ENCODE data around the gene GTF2A1.

Gene GTF2A1

GRCh38 chr14:81219759-81220579, 790 bp downstream of the GTF2A1 start:
- H3K4me1 ChIP-seq (ENCODE audit: control insufficient read depth in 2 of 2, insufficient read depth in 1 of 2, low read depth in 1 of 2, low read length in 2 of 2): peaks cover 3 to 8% of the 10 kb centered on the region in 2 donors
- peak overlapping the region; percentile 89 for H3K14ac ChIP-seq (ENCODE audit: low read length)
- no peak overlapping the region for H3K4ac ChIP-seq (ENCODE audit: low read length)
- WGBS, 2 donors (ENCODE audit: extremely low coverage in 2 of 2, insufficient read length in 2 of 2, insufficient replicate concordance in 1 of 2): no CpG with 5 or more reads among the region's 84 CpGs
- peaks cover 2% of the 10 kb centered on the region for H3K79me1 ChIP-seq (ENCODE audit: low read depth, low read length)
- H3K9me3 ChIP-seq (replicated peaks in 1 of 2; ENCODE audit: control insufficient read depth in 2 of 2, insufficient read depth in 1 of 2, low read depth in 1 of 2, low read length in 2 of 2): no peaks in the 10 kb centered on the region
- peak overlapping the region; percentile 33 for H3K4me2 ChIP-seq (ENCODE audit: insufficient read depth, low read length, poor library complexity, severe bottlenecking)
- no peak overlapping the region for H2BK120ac ChIP-seq (ENCODE audit: low read depth, low read length)
- no peak for DNase-seq (ENCODE audit: low spot score)
- peak overlapping the region; percentile 97 for H2BK5ac ChIP-seq (ENCODE audit: low read length)
- H2AK5ac ChIP-seq (ENCODE audit: low read depth, low read length): no peak overlapping the region
- H4K91ac ChIP-seq (ENCODE audit: low read depth, low read length, poor library complexity): no peak overlapping the region
- H3K4me3 ChIP-seq (ENCODE audit: low read length in 2 of 2): peak overlapping the region; percentile 90 to 93
- peak overlapping the region; percentile 36 for H2AFZ ChIP-seq (ENCODE audit: low read length)
- no peak overlapping the region for H2BK12ac ChIP-seq (ENCODE audit: low read length)
- no peak overlapping the region for H4K8ac ChIP-seq (ENCODE audit: low read depth, low read length)
- H2BK15ac ChIP-seq (ENCODE audit: low read length): no peak overlapping the region
- H3K27ac ChIP-seq (replicated peaks; ENCODE audit: low read length): peak overlapping the region; percentile 95
- H3K18ac ChIP-seq (ENCODE audit: low read length): peak overlapping the region; percentile 83
- no peak overlapping the region for H3K23ac ChIP-seq (ENCODE audit: low read depth, low read length, poor library complexity)
- no peaks in the 10 kb centered on the region for H3K27me3 ChIP-seq (ENCODE audit: control insufficient read depth in 3 of 3, insufficient read depth in 3 of 3, low read depth in 1 of 3, low read length in 3 of 3)
- peaks cover 0 to 28% of the 10 kb centered on the region in 2 donors for H3K36me3 ChIP-seq (replicated peaks in 1 of 2; ENCODE audit: control insufficient read depth in 2 of 2, insufficient read depth in 2 of 2, low read length in 2 of 2)
- H3K9ac ChIP-seq (ENCODE audit: low read depth, low read length, poor library complexity): peak overlapping the region; percentile 84

- Histone ChIP-seq H2AK5ac (ENCODE audit: low read depth, low read length) (no peak overlapping the region), H3K27ac (replicated peaks; ENCODE audit: low read length) (peak overlapping the region; percentile 92), H4K8ac (ENCODE audit: low read depth, low read length) (no peak overlapping the region), H2BK12ac (ENCODE audit: low read length) (no peak overlapping the region), H2BK120ac (ENCODE audit: low read depth, low read length) (no peak overlapping the region), H3K18ac (ENCODE audit: low read length) (peak overlapping the region; percentile 61), H3K23ac (ENCODE audit: low read depth, low read length, poor library complexity) (peak overlapping the region; percentile 94), H3K4me2 (ENCODE audit: insufficient read depth, low read length, poor library complexity, severe bottlenecking) (peak overlapping the region; percentile 31), H2BK5ac (ENCODE audit: low read length) (peak overlapping the region; percentile 47), H3K4me3 (ENCODE audit: low read length in 2 of 2) (peak overlapping the region; percentile 86 to 90), H3K4me1 (ENCODE audit: control insufficient read depth in 2 of 2, insufficient read depth in 1 of 2, low read depth in 1 of 2, low read length in 2 of 2) (peaks cover 3 to 8% of the 10 kb centered on the region in 2 donors), H3K4ac (ENCODE audit: low read length) (no peak overlapping the region), H2BK15ac (ENCODE audit: low read length) (no peak overlapping the region), H3K9me3 (replicated peaks in 1 of 2; ENCODE audit: control insufficient read depth in 2 of 2, insufficient read depth in 1 of 2, low read depth in 1 of 2, low read length in 2 of 2) (no peaks in the 10 kb centered on the region), H2AFZ (ENCODE audit: low read length) (peak overlapping the region; percentile 43), H4K91ac (ENCODE audit: low read depth, low read length, poor library complexity) (no peak overlapping the region), H3K36me3 (replicated peaks in 1 of 2; ENCODE audit: control insufficient read depth in 2 of 2, insufficient read depth in 2 of 2, low read length in 2 of 2) (peaks cover 0 to 34% of the 10 kb centered on the region in 2 donors), H3K79me1 (ENCODE audit: low read depth, low read length) (peaks cover 2% of the 10 kb centered on the region), H3K9ac (ENCODE audit: low read depth, low read length, poor library complexity) (no peak overlapping the region), H3K27me3 (ENCODE audit: control insufficient read depth in 3 of 3, insufficient read depth in 3 of 3, low read depth in 1 of 3, low read length in 3 of 3) (no peaks in the 10 kb centered on the region), H3K14ac (ENCODE audit: low read length) (peak overlapping the region; percentile 47)
- DNase-seq (ENCODE audit: low spot score): peak; percentile 90
- no CpG with 5 or more reads among the region's 29 CpGs for WGBS, 2 donors (ENCODE audit: extremely low coverage in 2 of 2, insufficient read length in 2 of 2, insufficient replicate concordance in 1 of 2)
These were observed 1.5 kb downstream of the GTF2A1 start for GRCh38 chr14:81219210-81219758.

GRCh38 chr14:81211844-81212243, 8.9 kb downstream of the GTF2A1 start:
- no peaks in the 10 kb centered on the region for H3K4me1 ChIP-seq (ENCODE audit: control insufficient read depth in 2 of 2, insufficient read depth in 1 of 2, low read depth in 1 of 2, low read length in 2 of 2)
- no peak overlapping the region for H4K91ac ChIP-seq (ENCODE audit: low read depth, low read length, poor library complexity)
- H4K8ac ChIP-seq (ENCODE audit: low read depth, low read length): no peak overlapping the region
- no peak overlapping the region for H2BK120ac ChIP-seq (ENCODE audit: low read depth, low read length)
- no peak for DNase-seq (ENCODE audit: low spot score)
- no peak overlapping the region for H2AK5ac ChIP-seq (ENCODE audit: low read depth, low read length)
- no peak overlapping the region for H2BK15ac ChIP-seq (ENCODE audit: low read length)
- H3K79me1 ChIP-seq (ENCODE audit: low read depth, low read length): peaks cover 3% of the 10 kb centered on the region
- no peak overlapping the region for H3K23ac ChIP-seq (ENCODE audit: low read depth, low read length, poor library complexity)
- no peak overlapping the region for H3K4me3 ChIP-seq (ENCODE audit: low read length in 2 of 2)
- WGBS, 2 donors (ENCODE audit: extremely low coverage in 2 of 2, insufficient read length in 2 of 2, insufficient replicate concordance in 1 of 2): no CpG with 5 or more reads among the region's 2 CpGs
- no peak overlapping the region for H3K14ac ChIP-seq (ENCODE audit: low read length)
- no peak overlapping the region for H3K4ac ChIP-seq (ENCODE audit: low read length)
- H3K36me3 ChIP-seq (replicated peaks in 1 of 2; ENCODE audit: control insufficient read depth in 2 of 2, insufficient read depth in 2 of 2, low read length in 2 of 2): peaks cover 7 to 95% of the 10 kb centered on the region in 2 donors
- H3K18ac ChIP-seq (ENCODE audit: low read length): no peak overlapping the region
- H3K9me3 ChIP-seq (replicated peaks in 1 of 2; ENCODE audit: control insufficient read depth in 2 of 2, insufficient read depth in 1 of 2, low read depth in 1 of 2, low read length in 2 of 2): no peaks in the 10 kb centered on the region
- H2BK12ac ChIP-seq (ENCODE audit: low read length): no peak overlapping the region
- H2AFZ ChIP-seq (ENCODE audit: low read length): no peak overlapping the region
- H3K4me2 ChIP-seq (ENCODE audit: insufficient read depth, low read length, poor library complexity, severe bottlenecking): no peak overlapping the region
- H3K27ac ChIP-seq (replicated peaks; ENCODE audit: low read length): no peak overlapping the region
- no peak overlapping the region for H2BK5ac ChIP-seq (ENCODE audit: low read length)
- H3K27me3 ChIP-seq (ENCODE audit: control insufficient read depth in 3 of 3, insufficient read depth in 3 of 3, low read depth in 1 of 3, low read length in 3 of 3): no peaks in the 10 kb centered on the region
- H3K9ac ChIP-seq (ENCODE audit: low read depth, low read length, poor library complexity): no peak overlapping the region

GRCh38 chr14:81209167-81209836, 11.5 kb downstream of the GTF2A1 start:
- Histone ChIP-seq H4K8ac (ENCODE audit: low read depth, low read length) (no peak overlapping the region), H3K4ac (ENCODE audit: low read length) (no peak overlapping the region), H3K79me1 (ENCODE audit: low read depth, low read length) (peaks cover 3% of the 10 kb centered on the region), H3K27me3 (ENCODE audit: control insufficient read depth in 3 of 3, insufficient read depth in 3 of 3, low read depth in 1 of 3, low read length in 3 of 3) (no peaks in the 10 kb centered on the region), H2BK5ac (ENCODE audit: low read length) (no peak overlapping the region), H2BK12ac (ENCODE audit: low read length) (no peak overlapping the region), H3K36me3 (replicated peaks in 1 of 2; ENCODE audit: control insufficient read depth in 2 of 2, insufficient read depth in 2 of 2, low read length in 2 of 2) (peaks cover 12 to 96% of the 10 kb centered on the region in 2 donors), H3K4me2 (ENCODE audit: insufficient read depth, low read length, poor library complexity, severe bottlenecking) (no peak overlapping the region), H3K4me3 (ENCODE audit: low read length in 2 of 2) (no peak overlapping the region), H3K9me3 (replicated peaks in 1 of 2; ENCODE audit: control insufficient read depth in 2 of 2, insufficient read depth in 1 of 2, low read depth in 1 of 2, low read length in 2 of 2) (no peaks in the 10 kb centered on the region), H3K23ac (ENCODE audit: low read depth, low read length, poor library complexity) (no peak overlapping the region), H3K4me1 (ENCODE audit: control insufficient read depth in 2 of 2, insufficient read depth in 1 of 2, low read depth in 1 of 2, low read length in 2 of 2) (no peaks in the 10 kb centered on the region), H2AK5ac (ENCODE audit: low read depth, low read length) (no peak overlapping the region), H2BK120ac (ENCODE audit: low read depth, low read length) (no peak overlapping the region), H3K27ac (replicated peaks; ENCODE audit: low read length) (no peak overlapping the region), H3K14ac (ENCODE audit: low read length) (no peak overlapping the region), H4K91ac (ENCODE audit: low read depth, low read length, poor library complexity) (no peak overlapping the region), H3K18ac (ENCODE audit: low read length) (no peak overlapping the region), H3K9ac (ENCODE audit: low read depth, low read length, poor library complexity) (no peak overlapping the region), H2BK15ac (ENCODE audit: low read length) (no peak overlapping the region), H2AFZ (ENCODE audit: low read length) (no peak overlapping the region)
- WGBS, 2 donors (ENCODE audit: extremely low coverage in 2 of 2, insufficient read length in 2 of 2, insufficient replicate concordance in 1 of 2): no CpG with 5 or more reads among the region's 8 CpGs
- no peak for DNase-seq (ENCODE audit: low spot score)

All from neuronal stem cell (in vitro differentiated cells).